ENCODE measurements around the gene DDX50.
A peak's percentile ranks its signal among the peaks of the same experiment; 100 is the strongest.
"Not testable (repeated sequence)": the region's sequence is repeated elsewhere in the genome, so short reads cannot be mapped to it uniquely, and the experiment has no call there.

Gene DDX50

GRCh38 chr10:68901105-68901927, at the start of gene DDX50:
TSS of gene DDX50 (plus strand) at chr10:68901315. CDS start at chr10:68901385, 70 bp downstream.
- Histone ChIP-seq H3K27me3 (ENCODE audit: control insufficient read depth, insufficient read depth, low read length) (no peaks in the 10 kb centered on the region), H3K4me1 (ENCODE audit: control insufficient read depth, insufficient read depth, low read length) (peaks cover 15% of the 10 kb centered on the region), H3K27ac (ENCODE audit: low read depth, low read length) (peak within 1 kb of the TSS; percentile 99)

GRCh38 chr10:68856352-68856751, 44.8 kb upstream of the DDX50 start:
- no peaks in the 10 kb centered on the region for H3K27me3 ChIP-seq (ENCODE audit: control insufficient read depth, insufficient read depth, low read length)
- no peak overlapping the region for H3K9ac ChIP-seq (ENCODE audit: low read length)
- H3K4me3 ChIP-seq (ENCODE audit: low read depth, low read length), result no peak overlapping the region
- no peak overlapping the region for H3K27ac ChIP-seq (ENCODE audit: low read depth, low read length)
- H3K9me3 ChIP-seq (ENCODE audit: control insufficient read depth, insufficient read depth, low read depth, low read length), result peaks cover 23% of the 10 kb centered on the region
- no peaks in the 10 kb centered on the region for H3K36me3 ChIP-seq (ENCODE audit: control insufficient read depth, insufficient read depth, low read length)
- peaks cover 9% of the 10 kb centered on the region for H3K4me1 ChIP-seq (ENCODE audit: control insufficient read depth, insufficient read depth, low read length)

More at GRCh38 chr10:68901105-68901927, at the start of gene DDX50:
- peaks cover 10% of the 10 kb centered on the region for H3K36me3 ChIP-seq (ENCODE audit: control insufficient read depth, insufficient read depth, low read length)
- H3K4me3 ChIP-seq (ENCODE audit: low read depth, low read length), result peak within 1 kb of the TSS; percentile 94
- no peaks in the 10 kb centered on the region for H3K9me3 ChIP-seq (ENCODE audit: control insufficient read depth, insufficient read depth, low read depth, low read length)
- peak within 1 kb of the TSS; percentile 93 for H3K9ac ChIP-seq (ENCODE audit: low read length)

- Histone ChIP-seq H3K27ac (ENCODE audit: low read depth, low read length) (no peak overlapping the region), H3K4me3 (ENCODE audit: low read depth, low read length) (no peak overlapping the region), H3K9me3 (ENCODE audit: control insufficient read depth, insufficient read depth, low read depth, low read length) (peaks cover 30% of the 10 kb centered on the region), H3K36me3 (ENCODE audit: control insufficient read depth, insufficient read depth, low read length) (no peaks in the 10 kb centered on the region), H3K4me1 (ENCODE audit: control insufficient read depth, insufficient read depth, low read length) (peaks cover 9% of the 10 kb centered on the region), H3K27me3 (ENCODE audit: control insufficient read depth, insufficient read depth, low read length) (no peaks in the 10 kb centered on the region), H3K9ac (ENCODE audit: low read length) (no peak overlapping the region)
Measured at GRCh38 chr10:68857005-68857404, 44.1 kb upstream of the DDX50 start.

DNA sequence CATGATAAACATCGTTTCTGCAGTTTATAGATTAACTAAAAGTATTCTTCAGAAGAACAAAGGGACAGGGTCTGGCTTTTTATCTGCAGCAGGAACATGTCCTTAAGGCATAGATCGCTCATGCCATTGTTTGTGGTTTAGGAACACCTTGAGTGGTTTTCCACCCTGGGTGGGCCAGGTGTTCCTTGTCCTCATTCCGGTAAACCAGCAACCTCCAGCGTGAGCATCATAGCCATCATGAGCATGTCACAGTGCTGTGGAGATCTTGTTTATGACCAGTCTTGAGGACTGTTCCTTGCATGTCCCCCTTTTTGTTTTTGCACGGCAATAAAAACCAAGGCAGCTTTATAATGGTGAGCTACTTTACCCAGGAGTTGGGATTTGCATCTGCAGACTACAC, 39.9 kb upstream of the DDX50 start:
- H3K4me3 ChIP-seq (ENCODE audit: low read depth, low read length), result no peak overlapping the region
- no peaks in the 10 kb centered on the region for H3K36me3 ChIP-seq (ENCODE audit: control insufficient read depth, insufficient read depth, low read length)
- peaks cover 49% of the 10 kb centered on the region for H3K9me3 ChIP-seq (ENCODE audit: control insufficient read depth, insufficient read depth, low read depth, low read length)
- H3K9ac ChIP-seq (ENCODE audit: low read length), result no peak overlapping the region
- no peak overlapping the region for H3K27ac ChIP-seq (ENCODE audit: low read depth, low read length)
- H3K27me3 ChIP-seq (ENCODE audit: control insufficient read depth, insufficient read depth, low read length), result no peaks in the 10 kb centered on the region
- peaks cover 4% of the 10 kb centered on the region for H3K4me1 ChIP-seq (ENCODE audit: control insufficient read depth, insufficient read depth, low read length)

GRCh38 chr10:68864611-68865010, 36.5 kb upstream of the DDX50 start:
- H3K9ac ChIP-seq (ENCODE audit: low read length), result no peak overlapping the region
- peaks cover 70% of the 10 kb centered on the region for H3K9me3 ChIP-seq (ENCODE audit: control insufficient read depth, insufficient read depth, low read depth, low read length)
- H3K4me1 ChIP-seq (ENCODE audit: control insufficient read depth, insufficient read depth, low read length), result no peaks in the 10 kb centered on the region
- H3K4me3 ChIP-seq (ENCODE audit: low read depth, low read length), result no peak overlapping the region
- no peaks in the 10 kb centered on the region for H3K27me3 ChIP-seq (ENCODE audit: control insufficient read depth, insufficient read depth, low read length)
- 0 out of 2 replicates have a peak, but pooled peaks cover 3% of the 10 kb centered on the region for H3K36me3 ChIP-seq (ENCODE audit: control insufficient read depth, insufficient read depth, low read length)
- H3K27ac ChIP-seq (ENCODE audit: low read depth, low read length), result no peak overlapping the region

DNA sequence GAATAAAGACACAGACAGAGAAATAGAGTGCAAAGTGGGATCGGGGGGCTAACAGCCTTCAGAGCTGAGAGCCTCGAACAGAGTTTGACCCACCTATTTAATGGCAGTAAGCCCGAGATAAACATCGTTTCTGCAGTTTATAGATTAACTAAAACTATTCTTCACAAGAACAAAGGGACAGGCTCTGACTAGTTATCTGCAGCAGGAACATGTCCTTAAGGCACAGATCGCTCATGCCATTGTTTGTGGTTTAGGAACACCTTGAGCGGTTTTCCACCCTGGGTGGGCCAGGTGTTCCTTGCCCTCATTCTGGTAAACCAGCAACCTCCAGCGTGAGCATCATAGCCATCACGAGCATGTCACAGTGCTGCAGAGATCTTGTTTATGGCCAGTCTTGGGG, 32.9 kb upstream of the DDX50 start:
- not testable (repeated sequence) for H3K9ac ChIP-seq (ENCODE audit: low read length); H3K27ac ChIP-seq (ENCODE audit: low read depth, low read length); H3K36me3 ChIP-seq (ENCODE audit: control insufficient read depth, insufficient read depth, low read length); H3K4me3 ChIP-seq (ENCODE audit: low read depth, low read length); H3K27me3 ChIP-seq (ENCODE audit: control insufficient read depth, insufficient read depth, low read length)
- H3K4me1 ChIP-seq (ENCODE audit: control insufficient read depth, insufficient read depth, low read length), result peaks cover 18% of the 10 kb centered on the region
- H3K9me3 ChIP-seq (ENCODE audit: control insufficient read depth, insufficient read depth, low read depth, low read length), result peaks cover 37% of the 10 kb centered on the region

- Histone ChIP-seq H3K27ac (ENCODE audit: low read depth, low read length) (no peak overlapping the region), H3K4me1 (ENCODE audit: control insufficient read depth, insufficient read depth, low read length) (peaks cover 18% of the 10 kb centered on the region)
Measured at GRCh38 chr10:68869623-68870022, 31.5 kb upstream of the DDX50 start.

GRCh38 chr10:68870061-68870460, 31.1 kb upstream of the DDX50 start:
- H3K4me1 ChIP-seq (ENCODE audit: control insufficient read depth, insufficient read depth, low read length), result peaks cover 19% of the 10 kb centered on the region
- H3K27ac ChIP-seq (ENCODE audit: low read depth, low read length), result no peak overlapping the region
- no peak overlapping the region for H3K4me3 ChIP-seq (ENCODE audit: low read depth, low read length)
- no peak overlapping the region for H3K9ac ChIP-seq (ENCODE audit: low read length)
- H3K9me3 ChIP-seq (ENCODE audit: control insufficient read depth, insufficient read depth, low read depth, low read length), result peaks cover 29% of the 10 kb centered on the region
- 0 out of 2 replicates have a peak, but pooled peaks cover 3% of the 10 kb centered on the region for H3K36me3 ChIP-seq (ENCODE audit: control insufficient read depth, insufficient read depth, low read length)
- no peaks in the 10 kb centered on the region for H3K27me3 ChIP-seq (ENCODE audit: control insufficient read depth, insufficient read depth, low read length)

More at GRCh38 chr10:68869623-68870022, 31.5 kb upstream of the DDX50 start:
- H3K9me3 ChIP-seq (ENCODE audit: control insufficient read depth, insufficient read depth, low read depth, low read length), result peaks cover 30% of the 10 kb centered on the region
- H3K4me3 ChIP-seq (ENCODE audit: low read depth, low read length), result no peak overlapping the region
- H3K9ac ChIP-seq (ENCODE audit: low read length), result no peak overlapping the region
- no peaks in the 10 kb centered on the region for H3K27me3 ChIP-seq (ENCODE audit: control insufficient read depth, insufficient read depth, low read length)
- 0 out of 2 replicates have a peak, but pooled peaks cover 3% of the 10 kb centered on the region for H3K36me3 ChIP-seq (ENCODE audit: control insufficient read depth, insufficient read depth, low read length)

DNA sequence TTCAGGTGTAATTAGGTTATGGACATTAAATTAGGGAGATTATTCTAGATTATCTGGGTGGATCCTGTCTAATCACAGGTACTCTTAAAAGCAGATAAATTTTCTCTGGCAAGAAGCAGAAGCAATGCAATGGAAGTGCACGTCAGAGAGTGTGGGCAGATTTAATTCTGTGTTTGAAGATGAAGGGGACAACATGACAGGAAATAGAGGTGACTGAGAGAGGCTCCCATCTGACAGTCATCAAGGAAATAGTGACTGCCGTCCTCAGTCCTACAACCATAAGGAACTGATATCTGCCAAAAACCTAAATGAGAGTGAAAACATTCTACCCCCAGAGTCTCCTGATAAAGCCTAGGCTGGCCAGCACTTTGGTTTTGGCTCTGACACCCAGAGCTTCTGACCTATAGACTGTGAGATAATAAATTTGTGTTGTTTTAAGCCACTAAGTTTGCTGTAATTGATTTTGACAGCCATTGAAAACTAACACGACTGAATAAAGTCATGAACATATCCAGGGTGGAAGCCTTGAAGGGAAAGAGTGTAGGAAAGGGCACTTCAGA, 30.5 kb upstream of the DDX50 start:
- Histone ChIP-seq H3K4me3 (ENCODE audit: low read depth, low read length) (peak overlapping the region; percentile 21; the same call in 1 of the 2 replicates), H3K9ac (ENCODE audit: low read length) (peak overlapping the region; percentile 22), H3K27ac (ENCODE audit: low read depth, low read length) (peak overlapping the region; percentile 58; the same call in 1 of the 2 replicates), H3K4me1 (ENCODE audit: control insufficient read depth, insufficient read depth, low read length) (peaks cover 22% of the 10 kb centered on the region), H3K9me3 (ENCODE audit: control insufficient read depth, insufficient read depth, low read depth, low read length) (peaks cover 29% of the 10 kb centered on the region), H3K36me3 (ENCODE audit: control insufficient read depth, insufficient read depth, low read length) (0 out of 2 replicates have a peak, but pooled peaks cover 3% of the 10 kb centered on the region), H3K27me3 (ENCODE audit: control insufficient read depth, insufficient read depth, low read length) (no peaks in the 10 kb centered on the region)

DNA sequence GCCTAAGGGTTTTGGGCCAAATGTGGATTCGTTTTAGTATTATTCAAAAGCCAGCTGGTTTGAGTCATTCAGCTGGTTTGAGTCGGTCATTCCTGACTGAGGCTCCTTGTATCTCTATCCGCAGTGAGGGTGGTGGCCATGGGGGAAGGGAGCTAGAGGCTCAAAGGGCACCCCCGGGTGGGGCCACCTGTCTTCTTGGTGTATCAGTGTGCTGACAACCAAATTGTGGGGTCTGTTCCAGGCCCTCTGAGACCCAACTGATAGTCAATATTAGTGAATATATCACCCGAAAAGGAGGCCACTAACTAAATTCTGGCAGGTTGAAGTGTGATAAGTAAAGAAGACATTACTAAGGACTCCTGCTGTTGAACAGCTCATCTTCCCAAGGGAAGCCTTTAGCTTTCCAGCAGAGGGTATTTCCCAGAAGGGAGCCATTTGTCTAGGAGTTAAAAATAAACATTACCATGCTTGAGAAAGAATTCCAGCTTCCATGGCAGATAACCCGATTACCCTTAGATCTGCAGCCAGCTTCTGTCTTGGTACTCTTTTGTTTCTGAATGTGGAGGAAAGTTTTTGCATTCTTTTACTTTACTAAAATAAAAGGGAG, 29.9 kb upstream of the DDX50 start:
- Histone ChIP-seq H3K9ac (ENCODE audit: low read length) (peak overlapping the region; percentile 22), H3K27me3 (ENCODE audit: control insufficient read depth, insufficient read depth, low read length) (no peaks in the 10 kb centered on the region), H3K27ac (ENCODE audit: low read depth, low read length) (peak overlapping the region; percentile 58; the same call in 1 of the 2 replicates), H3K4me1 (ENCODE audit: control insufficient read depth, insufficient read depth, low read length) (peaks cover 22% of the 10 kb centered on the region), H3K36me3 (ENCODE audit: control insufficient read depth, insufficient read depth, low read length) (0 out of 2 replicates have a peak, but pooled peaks cover 3% of the 10 kb centered on the region), H3K9me3 (ENCODE audit: control insufficient read depth, insufficient read depth, low read depth, low read length) (peaks cover 29% of the 10 kb centered on the region), H3K4me3 (ENCODE audit: low read depth, low read length) (peak overlapping the region; percentile 21; the same call in 1 of the 2 replicates)
